GM13977 (cell line): ENCODE data around the gene NAB2.

Experiments
- DNase-seq: peaks from one replicate; pipeline ENCODE4 v3.0.0; 2012; ENCODE audit warnings: low spot score
- in situ Hi-C: fragments of 300-500 bp; cut with MboI; formaldehyde crosslinking; loops from one replicate; pipeline ENCODE4 v1.12.0; 2022; ENCODE audit warnings: low sequenced_read_pairs, low pct_unique_long_range_greater_than_20kb, mixed read lengths, inconsistent platforms; ENCODE audit not compliant: unreplicated experiment
- TF ChIP-seq, protein P1 (sequence below): IDR thresholded peaks from 2 replicates; pipeline ENCODE4 v1.5.1; 2012; ENCODE audit warnings: mild to moderate bottlenecking, control low read depth; ENCODE audit not compliant: insufficient read depth; ENCODE audit errors: extremely low read depth, missing control alignments

NAB2 gene

DNA sequence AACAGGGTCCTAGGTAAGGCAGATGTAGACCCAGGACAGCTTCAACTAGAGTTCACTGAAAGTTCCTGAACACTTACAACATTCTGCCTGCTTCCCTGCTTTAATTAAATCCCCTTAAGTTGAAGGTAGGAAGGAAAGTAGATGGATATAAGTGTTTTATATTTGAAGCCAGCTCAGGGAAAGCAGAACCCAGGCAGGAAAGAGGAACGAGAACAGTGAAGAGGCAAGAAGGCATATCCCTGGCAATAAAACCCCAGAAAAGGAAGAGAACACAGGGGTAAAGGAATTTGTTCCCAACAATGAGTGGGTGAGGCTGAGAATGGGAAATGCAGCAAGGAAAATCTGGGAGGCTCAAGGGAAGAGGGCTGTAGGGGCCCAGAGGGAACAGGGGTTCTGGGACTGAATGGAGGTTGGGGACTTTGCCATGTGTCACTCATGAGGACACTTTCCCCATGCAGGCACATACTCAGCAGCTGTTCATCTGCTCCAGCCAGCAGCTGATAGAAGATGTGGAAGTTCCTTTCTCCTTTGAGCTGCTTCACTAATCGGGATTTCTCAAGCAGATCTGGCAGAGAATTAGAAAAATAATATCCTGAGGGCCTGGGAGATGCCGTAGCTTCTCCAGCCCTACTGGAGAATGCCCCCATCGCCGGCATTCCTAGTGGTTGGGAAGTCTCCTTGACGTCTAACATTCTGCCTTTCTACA lies 42.7 kb upstream of the NAB2 start:
- in situ Hi-C loops, result no loop called here
- DNase-seq, result no peak
- TF ChIP-seq, protein P1, sequence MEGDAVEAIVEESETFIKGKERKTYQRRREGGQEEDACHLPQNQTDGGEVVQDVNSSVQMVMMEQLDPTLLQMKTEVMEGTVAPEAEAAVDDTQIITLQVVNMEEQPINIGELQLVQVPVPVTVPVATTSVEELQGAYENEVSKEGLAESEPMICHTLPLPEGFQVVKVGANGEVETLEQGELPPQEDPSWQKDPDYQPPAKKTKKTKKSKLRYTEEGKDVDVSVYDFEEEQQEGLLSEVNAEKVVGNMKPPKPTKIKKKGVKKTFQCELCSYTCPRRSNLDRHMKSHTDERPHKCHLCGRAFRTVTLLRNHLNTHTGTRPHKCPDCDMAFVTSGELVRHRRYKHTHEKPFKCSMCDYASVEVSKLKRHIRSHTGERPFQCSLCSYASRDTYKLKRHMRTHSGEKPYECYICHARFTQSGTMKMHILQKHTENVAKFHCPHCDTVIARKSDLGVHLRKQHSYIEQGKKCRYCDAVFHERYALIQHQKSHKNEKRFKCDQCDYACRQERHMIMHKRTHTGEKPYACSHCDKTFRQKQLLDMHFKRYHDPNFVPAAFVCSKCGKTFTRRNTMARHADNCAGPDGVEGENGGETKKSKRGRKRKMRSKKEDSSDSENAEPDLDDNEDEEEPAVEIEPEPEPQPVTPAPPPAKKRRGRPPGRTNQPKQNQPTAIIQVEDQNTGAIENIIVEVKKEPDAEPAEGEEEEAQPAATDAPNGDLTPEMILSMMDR, result no peak

GRCh38 chr12:57046947-57047890 lies 41.7 kb upstream of the NAB2 start:
- in situ Hi-C loops, result no loop called here
- TF ChIP-seq, protein P1, result no peak
- DNase-seq, result no peak

DNA sequence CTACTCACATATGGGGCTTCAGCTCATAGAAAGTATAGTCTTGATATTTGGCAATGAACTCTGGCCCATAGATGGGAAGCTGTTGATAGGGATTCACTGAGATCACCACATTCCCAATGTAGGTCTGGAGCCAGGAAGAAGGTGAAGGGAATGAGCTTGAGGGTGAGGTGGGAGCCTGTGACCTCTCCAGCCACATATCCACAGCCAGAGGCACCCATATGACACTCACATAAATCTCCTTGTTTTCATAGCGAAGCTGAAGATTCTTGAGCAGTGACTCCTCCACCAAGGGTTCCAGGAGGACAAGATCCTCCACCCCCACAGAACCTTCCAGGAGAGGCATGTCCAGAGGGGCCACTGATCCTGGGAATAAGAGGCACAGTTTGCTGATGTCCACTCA lies 40.9 kb upstream of the NAB2 start:
- DNase-seq, result no peak
- in situ Hi-C loops, result no loop called here
- TF ChIP-seq, protein P1, result no peak

DNA sequence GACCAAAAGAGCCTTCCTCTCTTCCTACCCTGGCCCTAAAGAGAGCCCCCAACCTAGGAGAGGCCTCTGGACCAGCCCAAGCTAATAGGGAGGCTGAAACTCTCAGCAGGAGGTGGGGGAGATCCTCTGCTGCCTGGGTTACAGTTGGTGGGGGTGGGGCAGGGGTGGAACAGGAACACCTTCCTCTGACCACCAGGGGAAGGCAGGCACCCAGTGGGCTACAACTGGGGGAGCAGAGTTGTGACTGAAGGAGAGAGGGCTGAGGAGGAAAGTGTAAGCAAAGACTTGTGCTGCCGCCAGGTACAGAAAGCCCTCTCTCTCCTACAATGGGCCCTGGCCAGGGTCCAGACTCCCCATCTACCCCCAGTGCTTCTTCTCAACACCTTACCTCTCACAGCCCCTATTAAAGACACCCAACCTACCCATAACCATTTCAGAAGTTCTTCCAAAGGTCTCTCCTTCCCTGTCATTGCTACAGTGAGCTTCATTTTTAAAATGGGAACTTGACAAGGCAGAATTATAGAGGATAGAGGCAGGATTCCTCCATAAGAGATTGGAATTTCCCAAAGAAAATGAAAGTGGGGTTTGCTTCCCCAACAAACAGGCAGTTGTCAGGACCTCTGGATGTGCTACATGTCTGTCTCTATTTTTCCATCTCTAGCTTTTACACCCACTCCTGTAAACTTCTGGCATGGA lies 40.3 kb upstream of the NAB2 start:
- in situ Hi-C loops, result no loop called here
- DNase-seq, result no peak
- TF ChIP-seq, protein P1, result no peak

DNA sequence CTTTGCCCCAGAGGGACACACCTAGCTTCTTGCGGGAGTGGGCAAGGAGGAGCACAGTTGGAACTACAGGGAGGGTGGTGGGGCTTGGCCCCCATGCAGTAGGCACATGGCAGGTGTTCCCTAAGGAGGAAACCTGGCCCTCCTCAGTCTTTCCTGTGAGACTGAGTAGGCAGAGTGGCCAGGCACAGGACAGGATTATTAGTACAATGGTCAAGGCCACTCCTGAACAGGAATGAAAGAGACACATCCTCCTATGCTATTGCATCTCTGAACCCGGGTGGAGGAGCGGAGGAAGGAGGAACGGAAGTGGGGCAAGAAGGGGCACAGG lies 39.8 kb upstream of the NAB2 start:
- in situ Hi-C loops, result no loop called here
- TF ChIP-seq, protein P1, result no peak
- DNase-seq, result no peak

DNA sequence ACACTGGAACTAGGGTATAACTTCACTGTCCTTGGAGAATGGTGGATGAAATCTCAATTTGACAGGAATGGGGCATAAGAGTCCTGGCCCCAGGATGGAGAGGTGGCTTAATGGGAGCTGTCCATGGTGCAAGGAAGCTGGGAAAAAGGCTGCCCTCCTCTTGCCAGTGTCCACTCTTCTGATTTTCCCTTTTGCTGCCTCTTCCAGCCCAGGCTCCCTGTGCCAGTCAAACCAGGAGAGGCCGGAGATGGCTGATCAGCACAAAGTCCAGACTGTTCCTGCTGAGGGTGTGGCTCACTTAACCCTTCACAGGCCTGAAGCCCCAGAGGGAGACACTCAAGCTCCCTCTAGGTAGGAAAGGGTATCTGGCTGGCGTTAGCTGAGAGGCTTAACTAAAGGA lies 39.0 kb upstream of the NAB2 start, which contains the start of gene MYO1A:
Gene MYO1A (minus strand): TSS at position 240 of the 400 bp plus-strand sequence. CDS start 1,806 bp downstream, outside the sequence.
- in situ Hi-C loops, result no loop called here
- TF ChIP-seq, protein P1, result no peak
- DNase-seq, result no peak
